ENCODE measurements around the gene SCAI. TPM values are rescaled to one million over a fixed set of nuclear protein-coding genes. Genes with fewer than 3 reads are reported as not detected.

The SCAI gene
- total and polyA plus RNA-seq, 2 experiments from 2014 or later, result 13.3 to 35.0 TPM

DNA sequence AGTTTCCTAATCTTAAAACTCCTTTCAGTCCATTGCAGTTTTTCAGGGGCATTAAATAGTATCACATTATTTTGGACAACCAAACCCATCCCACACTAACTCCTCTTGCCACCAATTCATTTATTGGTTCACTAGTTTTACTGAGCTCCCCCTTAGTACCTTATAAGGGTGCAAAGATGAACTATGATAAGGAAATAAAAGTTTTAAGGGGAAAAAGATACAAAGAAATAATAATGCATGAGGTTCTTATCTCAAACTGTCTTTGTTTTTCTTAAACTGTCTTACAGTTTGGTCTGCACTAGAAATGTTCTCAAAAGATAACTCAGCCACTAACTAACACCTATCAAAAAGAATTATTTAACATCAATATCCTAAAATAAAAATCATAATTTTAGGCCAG lies 8.4 kb downstream of the SCAI start:
- H3K4me2 ChIP-seq, result no peak overlapping the region
- peaks cover 23% of the 10 kb centered on the region; the same call in 1 of the 2 replicates for H4K20me1 ChIP-seq (replicated peaks; ENCODE audit: insufficient read depth)
- H3K9me2 ChIP-seq (ENCODE audit: insufficient read depth), result no peaks in the 10 kb centered on the region
- peaks cover 16% of the 10 kb centered on the region for H3K36me3 Mint-ChIP-seq (ENCODE audit: low read depth)
- peaks cover 100% of the 10 kb centered on the region for H3K79me2 ChIP-seq (replicated peaks; ENCODE audit: insufficient read depth)
- no peak overlapping the region for H3K4me3 Mint-ChIP-seq
- no peaks in the 10 kb centered on the region for H3K9me3 Mint-ChIP-seq
- H3K27me3 Mint-ChIP-seq (ENCODE audit: insufficient read depth, low read depth, poor library complexity), result peaks cover 2% of the 10 kb centered on the region
- no peaks in the 10 kb centered on the region; the same call in 2 of the 3 replicates for H3K4me1 Mint-ChIP-seq
- H3K4me1 ChIP-seq (ENCODE audit: insufficient read depth), result no peaks in the 10 kb centered on the region
- 0 out of 2 replicates have a peak, but pooled peaks cover 8% of the 10 kb centered on the region for H3F3A ChIP-seq (replicated peaks; ENCODE audit: low read depth)
- no peak overlapping the region; the same call in 1 of the 2 replicates for H3K27ac Mint-ChIP-seq
- no peaks in the 10 kb centered on the region for H3K36me3 ChIP-seq (ENCODE audit: insufficient read depth)
- no peak overlapping the region for H3K27ac ChIP-seq (ENCODE audit: low read depth)
- no peak overlapping the region for H2AFZ ChIP-seq
- no peaks in the 10 kb centered on the region for H3K27me3 ChIP-seq (ENCODE audit: insufficient read depth)
- ATAC-seq (no peak), DNase-seq (ENCODE audit: low spot score) (no peak)
- TF ChIP-seq CREB1 (CRISPR knock-in tag; IDR thresholded peaks at IDR 0.05; ENCODE audit: low read depth) (no peak), ZNF114 (CRISPR knock-in tag; IDR thresholded peaks at IDR 0.05) (no peak), EZH2phosphoT487 (IDR thresholded peaks at IDR 0.05; ENCODE audit: unreplicated experiment) (no peak), NANOG (IDR thresholded peaks at IDR 0.05; ENCODE audit: borderline replicate concordance) (no peak), STAT1 (IDR thresholded peaks at IDR 0.05; ENCODE audit: unreplicated experiment) (no peak), POLR2AphosphoS5 (IDR thresholded peaks at IDR 0.05; ENCODE audit: low read depth) (no peak), JUNB (IDR thresholded peaks at IDR 0.05; ENCODE audit: unreplicated experiment) (no peak), EZH2 (IDR thresholded peaks at IDR 0.05; ENCODE audit: low read depth, unreplicated experiment) (no peak), ZNF331 (CRISPR knock-in tag; IDR thresholded peaks at IDR 0.05; ENCODE audit: low read depth) (no peak)
- TF ChIP-seq, protein P1, sequence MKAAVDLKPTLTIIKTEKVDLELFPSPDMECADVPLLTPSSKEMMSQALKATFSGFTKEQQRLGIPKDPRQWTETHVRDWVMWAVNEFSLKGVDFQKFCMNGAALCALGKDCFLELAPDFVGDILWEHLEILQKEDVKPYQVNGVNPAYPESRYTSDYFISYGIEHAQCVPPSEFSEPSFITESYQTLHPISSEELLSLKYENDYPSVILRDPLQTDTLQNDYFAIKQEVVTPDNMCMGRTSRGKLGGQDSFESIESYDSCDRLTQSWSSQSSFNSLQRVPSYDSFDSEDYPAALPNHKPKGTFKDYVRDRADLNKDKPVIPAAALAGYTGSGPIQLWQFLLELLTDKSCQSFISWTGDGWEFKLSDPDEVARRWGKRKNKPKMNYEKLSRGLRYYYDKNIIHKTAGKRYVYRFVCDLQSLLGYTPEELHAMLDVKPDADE (IDR thresholded peaks at IDR 0.05), result no peak
- TF ChIP-seq, protein P2, sequence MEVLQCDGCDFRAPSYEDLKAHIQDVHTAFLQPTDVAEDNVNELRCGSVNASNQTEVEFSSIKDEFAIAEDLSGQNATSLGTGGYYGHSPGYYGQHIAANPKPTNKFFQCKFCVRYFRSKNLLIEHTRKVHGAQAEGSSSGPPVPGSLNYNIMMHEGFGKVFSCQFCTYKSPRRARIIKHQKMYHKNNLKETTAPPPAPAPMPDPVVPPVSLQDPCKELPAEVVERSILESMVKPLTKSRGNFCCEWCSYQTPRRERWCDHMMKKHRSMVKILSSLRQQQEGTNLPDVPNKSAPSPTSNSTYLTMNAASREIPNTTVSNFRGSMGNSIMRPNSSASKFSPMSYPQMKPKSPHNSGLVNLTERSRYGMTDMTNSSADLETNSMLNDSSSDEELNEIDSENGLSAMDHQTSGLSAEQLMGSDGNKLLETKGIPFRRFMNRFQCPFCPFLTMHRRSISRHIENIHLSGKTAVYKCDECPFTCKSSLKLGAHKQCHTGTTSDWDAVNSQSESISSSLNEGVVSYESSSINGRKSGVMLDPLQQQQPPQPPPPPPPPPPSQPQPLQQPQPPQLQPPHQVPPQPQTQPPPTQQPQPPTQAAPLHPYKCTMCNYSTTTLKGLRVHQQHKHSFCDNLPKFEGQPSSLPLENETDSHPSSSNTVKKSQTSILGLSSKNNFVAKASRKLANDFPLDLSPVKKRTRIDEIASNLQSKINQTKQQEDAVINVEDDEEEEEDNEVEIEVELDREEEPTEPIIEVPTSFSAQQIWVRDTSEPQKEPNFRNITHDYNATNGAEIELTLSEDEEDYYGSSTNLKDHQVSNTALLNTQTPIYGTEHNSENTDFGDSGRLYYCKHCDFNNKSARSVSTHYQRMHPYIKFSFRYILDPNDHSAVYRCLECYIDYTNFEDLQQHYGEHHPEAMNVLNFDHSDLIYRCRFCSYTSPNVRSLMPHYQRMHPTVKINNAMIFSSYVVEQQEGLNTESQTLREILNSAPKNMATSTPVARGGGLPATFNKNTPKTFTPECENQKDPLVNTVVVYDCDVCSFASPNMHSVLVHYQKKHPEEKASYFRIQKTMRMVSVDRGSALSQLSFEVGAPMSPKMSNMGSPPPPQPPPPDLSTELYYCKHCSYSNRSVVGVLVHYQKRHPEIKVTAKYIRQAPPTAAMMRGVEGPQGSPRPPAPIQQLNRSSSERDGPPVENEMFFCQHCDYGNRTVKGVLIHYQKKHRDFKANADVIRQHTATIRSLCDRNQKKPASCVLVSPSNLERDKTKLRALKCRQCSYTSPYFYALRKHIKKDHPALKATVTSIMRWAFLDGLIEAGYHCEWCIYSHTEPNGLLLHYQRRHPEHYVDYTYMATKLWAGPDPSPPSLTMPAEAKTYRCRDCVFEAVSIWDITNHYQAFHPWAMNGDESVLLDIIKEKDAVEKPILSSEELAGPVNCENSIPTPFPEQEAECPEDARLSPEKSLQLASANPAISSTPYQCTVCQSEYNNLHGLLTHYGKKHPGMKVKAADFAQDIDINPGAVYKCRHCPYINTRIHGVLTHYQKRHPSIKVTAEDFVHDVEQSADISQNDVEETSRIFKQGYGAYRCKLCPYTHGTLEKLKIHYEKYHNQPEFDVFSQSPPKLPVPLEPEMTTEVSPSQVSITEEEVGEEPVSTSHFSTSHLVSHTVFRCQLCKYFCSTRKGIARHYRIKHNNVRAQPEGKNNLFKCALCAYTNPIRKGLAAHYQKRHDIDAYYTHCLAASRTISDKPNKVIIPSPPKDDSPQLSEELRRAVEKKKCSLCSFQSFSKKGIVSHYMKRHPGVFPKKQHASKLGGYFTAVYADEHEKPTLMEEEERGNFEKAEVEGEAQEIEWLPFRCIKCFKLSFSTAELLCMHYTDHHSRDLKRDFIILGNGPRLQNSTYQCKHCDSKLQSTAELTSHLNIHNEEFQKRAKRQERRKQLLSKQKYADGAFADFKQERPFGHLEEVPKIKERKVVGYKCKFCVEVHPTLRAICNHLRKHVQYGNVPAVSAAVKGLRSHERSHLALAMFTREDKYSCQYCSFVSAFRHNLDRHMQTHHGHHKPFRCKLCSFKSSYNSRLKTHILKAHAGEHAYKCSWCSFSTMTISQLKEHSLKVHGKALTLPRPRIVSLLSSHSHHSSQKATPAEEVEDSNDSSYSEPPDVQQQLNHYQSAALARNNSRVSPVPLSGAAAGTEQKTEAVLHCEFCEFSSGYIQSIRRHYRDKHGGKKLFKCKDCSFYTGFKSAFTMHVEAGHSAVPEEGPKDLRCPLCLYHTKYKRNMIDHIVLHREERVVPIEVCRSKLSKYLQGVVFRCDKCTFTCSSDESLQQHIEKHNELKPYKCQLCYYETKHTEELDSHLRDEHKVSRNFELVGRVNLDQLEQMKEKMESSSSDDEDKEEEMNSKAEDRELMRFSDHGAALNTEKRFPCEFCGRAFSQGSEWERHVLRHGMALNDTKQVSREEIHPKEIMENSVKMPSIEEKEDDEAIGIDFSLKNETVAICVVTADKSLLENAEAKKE (CRISPR knock-in tag; IDR thresholded peaks at IDR 0.05), result no peak
- TF ChIP-seq, protein P3, sequence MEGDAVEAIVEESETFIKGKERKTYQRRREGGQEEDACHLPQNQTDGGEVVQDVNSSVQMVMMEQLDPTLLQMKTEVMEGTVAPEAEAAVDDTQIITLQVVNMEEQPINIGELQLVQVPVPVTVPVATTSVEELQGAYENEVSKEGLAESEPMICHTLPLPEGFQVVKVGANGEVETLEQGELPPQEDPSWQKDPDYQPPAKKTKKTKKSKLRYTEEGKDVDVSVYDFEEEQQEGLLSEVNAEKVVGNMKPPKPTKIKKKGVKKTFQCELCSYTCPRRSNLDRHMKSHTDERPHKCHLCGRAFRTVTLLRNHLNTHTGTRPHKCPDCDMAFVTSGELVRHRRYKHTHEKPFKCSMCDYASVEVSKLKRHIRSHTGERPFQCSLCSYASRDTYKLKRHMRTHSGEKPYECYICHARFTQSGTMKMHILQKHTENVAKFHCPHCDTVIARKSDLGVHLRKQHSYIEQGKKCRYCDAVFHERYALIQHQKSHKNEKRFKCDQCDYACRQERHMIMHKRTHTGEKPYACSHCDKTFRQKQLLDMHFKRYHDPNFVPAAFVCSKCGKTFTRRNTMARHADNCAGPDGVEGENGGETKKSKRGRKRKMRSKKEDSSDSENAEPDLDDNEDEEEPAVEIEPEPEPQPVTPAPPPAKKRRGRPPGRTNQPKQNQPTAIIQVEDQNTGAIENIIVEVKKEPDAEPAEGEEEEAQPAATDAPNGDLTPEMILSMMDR (conservative IDR thresholded peaks at IDR 0.05; ENCODE audit: low read depth in 2 of 2), result no peak
- TF ChIP-seq, protein P4, sequence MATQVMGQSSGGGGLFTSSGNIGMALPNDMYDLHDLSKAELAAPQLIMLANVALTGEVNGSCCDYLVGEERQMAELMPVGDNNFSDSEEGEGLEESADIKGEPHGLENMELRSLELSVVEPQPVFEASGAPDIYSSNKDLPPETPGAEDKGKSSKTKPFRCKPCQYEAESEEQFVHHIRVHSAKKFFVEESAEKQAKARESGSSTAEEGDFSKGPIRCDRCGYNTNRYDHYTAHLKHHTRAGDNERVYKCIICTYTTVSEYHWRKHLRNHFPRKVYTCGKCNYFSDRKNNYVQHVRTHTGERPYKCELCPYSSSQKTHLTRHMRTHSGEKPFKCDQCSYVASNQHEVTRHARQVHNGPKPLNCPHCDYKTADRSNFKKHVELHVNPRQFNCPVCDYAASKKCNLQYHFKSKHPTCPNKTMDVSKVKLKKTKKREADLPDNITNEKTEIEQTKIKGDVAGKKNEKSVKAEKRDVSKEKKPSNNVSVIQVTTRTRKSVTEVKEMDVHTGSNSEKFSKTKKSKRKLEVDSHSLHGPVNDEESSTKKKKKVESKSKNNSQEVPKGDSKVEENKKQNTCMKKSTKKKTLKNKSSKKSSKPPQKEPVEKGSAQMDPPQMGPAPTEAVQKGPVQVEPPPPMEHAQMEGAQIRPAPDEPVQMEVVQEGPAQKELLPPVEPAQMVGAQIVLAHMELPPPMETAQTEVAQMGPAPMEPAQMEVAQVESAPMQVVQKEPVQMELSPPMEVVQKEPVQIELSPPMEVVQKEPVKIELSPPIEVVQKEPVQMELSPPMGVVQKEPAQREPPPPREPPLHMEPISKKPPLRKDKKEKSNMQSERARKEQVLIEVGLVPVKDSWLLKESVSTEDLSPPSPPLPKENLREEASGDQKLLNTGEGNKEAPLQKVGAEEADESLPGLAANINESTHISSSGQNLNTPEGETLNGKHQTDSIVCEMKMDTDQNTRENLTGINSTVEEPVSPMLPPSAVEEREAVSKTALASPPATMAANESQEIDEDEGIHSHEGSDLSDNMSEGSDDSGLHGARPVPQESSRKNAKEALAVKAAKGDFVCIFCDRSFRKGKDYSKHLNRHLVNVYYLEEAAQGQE (IDR thresholded peaks at IDR 0.05; ENCODE audit: unreplicated experiment), result no peak
- no peak overlapping the region for H3K4me3 ChIP-seq
